Vagina (tissue), 2 donors: ENCODE measurements around the gene ADAMTSL5.

Experiments
- CTCF ChIP-seq, 3 experiments: fragments of 450-650 bp in 2 of 3; fragments of 200-600 bp in 1 of 3; sonication (generic) in 1 of 3; IDR thresholded peaks; one replicate each; pipeline ENCODE4 v1.5.1; 2017 to 2019; ENCODE audit warnings: antibody characterized with exemption in 3 of 3, mild to moderate bottlenecking in 2 of 3, moderate library complexity in 2 of 3
- POLR2A ChIP-seq, 2 donors: fragments of 450-650 bp; IDR thresholded peaks; one replicate each; pipeline ENCODE4 v1.6.1; 2017; ENCODE audit warnings: antibody characterized with exemption in 2 of 2, mild to moderate bottlenecking in 2 of 2, moderate library complexity in 2 of 2
- POLR2AphosphoS5 ChIP-seq, 2 donors: sonication (generic); formaldehyde crosslinking; IDR thresholded peaks; one replicate each; pipeline ENCODE4 v1.9.0; 2017; ENCODE audit warnings: antibody characterized with exemption in 2 of 2, mild to moderate bottlenecking in 2 of 2, low read depth in 1 of 2; ENCODE audit not compliant: insufficient read depth in 1 of 2

GRCh38 chr19:1507192-1507660 is 5.6 kb downstream of the ADAMTSL5 start:
- TF ChIP-seq CTCF (IDR thresholded peaks at IDR 0.05) = no peak
- no peak for TF ChIP-seq POLR2A (IDR thresholded peaks at IDR 0.05)
- TF ChIP-seq POLR2AphosphoS5 (IDR thresholded peaks at IDR 0.05; ENCODE audit: insufficient read depth in 1 of 2, low read depth in 1 of 2) = no peak
